Upper lobe of left lung (tissue), 4 donors: ENCODE results near the gene ATPAF1.

Source experiments
- CTCF ChIP-seq, 6 experiments: fragments of 450-650 bp in 4 of 6; fragments of 200-600 bp in 2 of 6; sonication (generic) in 2 of 6; IDR thresholded peaks; one replicate each; pipeline ENCODE4 v1.5.1; 2016 to 2019; ENCODE audit warnings: antibody characterized with exemption in 6 of 6
- EP300 ChIP-seq, 4 donors: sonication (generic); formaldehyde crosslinking; IDR thresholded peaks; one replicate each; pipeline ENCODE4 v1.5.1; 2017; ENCODE audit warnings: antibody characterized with exemption in 4 of 4, control low read depth in 2 of 4
- POLR2A ChIP-seq, 4 donors: fragments of 450-650 bp; IDR thresholded peaks; one replicate each; pipeline ENCODE4 v1.5.1; 2016 to 2017; ENCODE audit warnings: antibody characterized with exemption in 4 of 4, mild to moderate bottlenecking in 2 of 4

GRCh38 chr1:46638921-46639320 lies 29.2 kb downstream of the ATPAF1 start:
- no peak for TF ChIP-seq CTCF (IDR thresholded peaks at IDR 0.05)
- TF ChIP-seq POLR2A (IDR thresholded peaks at IDR 0.05) = no peak
- no peak for TF ChIP-seq EP300 (IDR thresholded peaks at IDR 0.05)
